UCSD-AML1 (cell line): Measurements from ENCODE around the gene MRTFB.

Experiments
- DNase-seq: peaks from one replicate; lab custom pipeline; 2025; ENCODE audit not compliant: unreplicated experiment; lab: John Stamatoyannopoulos, UW

MRTFB gene

DNA sequence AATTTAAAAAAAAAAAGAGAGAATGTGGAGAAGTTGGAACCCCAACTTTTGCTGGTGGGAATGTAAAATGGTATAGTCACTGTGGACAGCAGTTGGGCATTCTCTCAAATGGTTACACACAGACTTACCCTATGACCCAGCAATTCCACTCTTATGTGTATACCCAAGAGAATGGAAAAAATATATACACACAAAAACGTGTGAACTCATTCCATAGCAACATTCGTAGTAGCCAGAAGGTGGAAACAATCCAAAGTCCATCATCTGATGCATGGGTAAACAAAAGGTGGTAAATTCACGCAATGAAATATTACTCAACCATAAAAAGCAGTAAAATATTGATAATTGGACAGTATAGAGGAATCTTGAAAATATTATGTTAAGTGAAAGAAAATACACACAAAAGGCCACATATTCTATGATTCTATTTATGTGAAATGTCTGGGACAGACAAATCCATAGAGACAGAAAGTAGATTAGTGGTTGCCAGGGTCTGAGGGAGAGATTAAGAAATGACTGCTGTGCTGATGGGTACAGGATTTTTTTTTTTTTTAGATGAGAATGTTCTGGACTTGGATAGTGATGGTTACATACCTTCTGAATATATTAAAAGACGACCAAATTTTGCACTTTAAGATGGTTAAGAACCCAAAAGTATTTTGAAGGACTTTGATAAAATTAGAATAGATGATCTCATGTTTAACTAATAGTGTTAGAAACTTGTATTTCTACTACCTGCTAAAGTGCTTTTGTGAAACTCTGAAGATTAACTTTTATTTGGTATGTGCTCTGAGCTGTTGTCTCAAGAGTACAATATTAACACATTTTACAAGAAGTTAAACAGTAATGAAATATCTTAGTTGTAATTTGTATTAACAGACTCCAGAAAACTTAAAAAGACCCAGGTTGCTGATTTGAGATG is 60.9 kb downstream of the MRTFB start:
- DNase-seq = no peak

GRCh38 chr16:14132696-14133048 is 61.6 kb downstream of the MRTFB start:
- no peak for DNase-seq

DNA sequence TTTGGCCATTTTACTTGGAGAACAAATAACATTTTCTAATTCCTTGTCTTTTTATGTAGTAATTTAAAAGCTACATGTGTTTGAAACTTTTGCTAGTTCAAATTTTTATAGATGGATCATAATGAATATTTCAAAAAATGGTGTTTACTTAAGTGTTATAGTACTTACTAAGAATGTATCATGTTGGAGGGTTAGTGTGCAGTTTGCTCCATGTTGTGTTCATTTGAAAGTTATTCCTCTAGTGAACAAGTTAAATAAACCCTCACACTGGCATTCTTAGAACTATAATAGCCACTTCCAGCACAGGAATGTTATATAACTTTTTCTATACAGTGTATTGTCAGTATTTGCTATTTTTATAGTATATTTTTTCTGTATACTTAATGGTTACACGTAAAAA is 62.8 kb downstream of the MRTFB start:
- no peak for DNase-seq

- DNase-seq = no peak
Measured at GRCh38 chr16:14135704-14136103, 64.6 kb downstream of the MRTFB start.

- no peak for DNase-seq
Measured at GRCh38 chr16:14139872-14140271, 68.8 kb downstream of the MRTFB start.

DNA sequence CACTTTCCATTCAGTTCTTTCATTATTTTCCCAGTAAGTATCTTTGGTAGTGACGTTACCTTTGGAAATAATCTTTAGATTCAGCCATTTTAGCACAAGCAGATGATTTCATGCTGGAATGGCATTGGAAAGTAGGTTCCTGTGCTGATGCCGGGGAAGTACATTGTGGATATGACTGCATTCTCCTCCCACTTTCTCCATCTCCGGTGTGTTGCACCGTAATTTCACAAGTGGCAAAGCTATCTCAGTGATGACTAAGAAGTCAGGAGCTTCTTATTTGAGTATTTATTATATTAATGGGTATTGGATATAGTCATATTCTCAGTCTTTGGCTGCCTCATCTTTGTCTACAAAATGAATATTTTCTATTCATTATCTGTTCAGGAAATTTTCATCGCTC is 69.8 kb downstream of the MRTFB start:
- no peak for DNase-seq

DNA sequence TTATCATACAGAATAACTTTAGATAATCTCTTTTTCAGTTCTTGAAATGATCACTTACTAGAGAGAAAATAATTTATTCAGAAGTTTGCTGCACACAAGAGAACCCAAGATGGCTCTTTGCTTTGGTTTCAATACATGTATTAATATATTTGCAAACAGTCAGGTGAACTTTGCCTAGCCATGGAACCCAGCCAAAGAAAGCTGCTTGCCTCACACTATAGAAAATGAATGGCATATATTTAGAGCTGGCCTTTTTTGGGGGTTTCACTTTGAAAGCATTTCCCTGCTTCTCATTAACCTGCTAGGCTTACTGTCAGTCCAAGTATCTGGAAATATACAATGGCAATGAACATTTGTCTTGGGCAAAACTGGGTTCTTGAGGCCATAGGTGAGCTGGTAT is 75.3 kb downstream of the MRTFB start:
- no peak for DNase-seq

- DNase-seq = no peak
Measured at GRCh38 chr16:14148016-14148415, 76.9 kb downstream of the MRTFB start.

GRCh38 chr16:14148569-14148968 is 77.5 kb downstream of the MRTFB start:
- DNase-seq = no peak

- no peak for DNase-seq
Measured at GRCh38 chr16:14150796-14151195, 79.7 kb downstream of the MRTFB start.

DNA sequence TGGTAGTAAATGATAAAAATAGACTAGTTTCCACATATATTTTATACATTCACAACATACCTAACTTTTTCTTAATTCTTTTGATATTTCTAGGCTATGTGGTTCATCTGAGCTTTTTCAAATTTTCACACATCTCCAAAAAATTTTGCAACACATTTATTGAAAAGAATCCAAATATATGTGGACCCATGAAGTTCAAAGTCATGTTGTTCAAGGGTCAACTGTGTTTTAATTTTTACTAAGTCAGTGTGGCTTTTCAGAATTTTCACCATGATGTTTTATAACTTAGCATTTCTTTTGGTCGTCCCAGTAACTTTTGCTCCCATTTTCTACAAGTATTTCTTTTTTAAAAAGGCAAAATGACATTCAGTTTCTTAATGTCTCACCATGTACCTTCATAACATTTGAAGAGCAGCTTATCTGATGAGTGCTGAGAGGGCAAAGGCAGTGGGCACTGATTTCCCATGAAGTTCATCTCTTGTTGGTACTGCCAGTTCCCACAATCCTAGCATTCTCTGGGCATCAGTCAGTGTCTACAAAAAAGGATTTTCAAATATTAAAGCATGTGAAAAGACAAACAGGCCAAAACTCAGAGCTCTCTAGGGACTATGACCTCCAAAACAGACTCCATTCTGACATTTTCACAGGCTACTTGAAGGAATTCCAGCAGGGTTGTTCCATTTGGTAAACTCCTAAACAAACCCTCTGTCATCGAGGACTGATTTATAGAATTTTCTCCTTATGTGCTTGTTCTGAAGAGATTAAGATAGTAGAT is 80.3 kb downstream of the MRTFB start:
- DNase-seq = no peak

DNA sequence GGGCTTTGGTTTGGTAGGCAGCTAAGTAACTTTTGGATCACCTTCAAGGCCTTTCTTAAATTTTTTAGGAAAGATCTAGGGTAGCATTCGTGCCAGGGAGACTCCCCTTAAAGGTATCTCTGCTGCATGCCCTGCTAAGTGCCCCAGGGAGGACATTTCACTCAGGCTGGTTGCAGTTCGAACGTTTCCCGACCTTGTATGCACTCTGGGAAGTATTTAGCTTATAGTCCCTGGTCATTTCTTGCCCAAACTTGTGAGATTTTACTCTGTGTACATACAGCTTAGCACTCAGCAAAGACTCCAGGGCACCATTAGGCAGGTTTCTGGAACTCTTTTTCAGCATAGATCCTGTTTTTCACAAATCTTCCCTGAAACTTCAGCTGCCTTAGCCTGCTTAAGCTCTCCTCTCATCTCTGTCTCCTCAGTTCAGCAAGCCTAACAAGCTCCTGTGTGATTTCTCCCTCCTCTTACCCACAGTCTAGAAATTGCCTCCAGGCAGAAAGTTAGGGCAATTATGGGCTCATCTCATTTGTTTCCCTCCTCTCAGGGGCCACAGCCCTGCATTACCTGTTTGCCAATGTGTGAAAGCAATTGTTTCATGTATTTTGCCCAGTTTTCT is 84.6 kb downstream of the MRTFB start:
- no peak for DNase-seq

- no peak for DNase-seq
Measured at GRCh38 chr16:14164916-14165662, 94.0 kb downstream of the MRTFB start.

GRCh38 chr16:14168146-14168545 is 97.0 kb downstream of the MRTFB start:
- no peak for DNase-seq

- DNase-seq = no peak
Measured at GRCh38 chr16:14172200-14172809, 101.2 kb downstream of the MRTFB start.

- DNase-seq = no peak
Measured at GRCh38 chr16:14175086-14175485, 104.0 kb downstream of the MRTFB start.

DNA sequence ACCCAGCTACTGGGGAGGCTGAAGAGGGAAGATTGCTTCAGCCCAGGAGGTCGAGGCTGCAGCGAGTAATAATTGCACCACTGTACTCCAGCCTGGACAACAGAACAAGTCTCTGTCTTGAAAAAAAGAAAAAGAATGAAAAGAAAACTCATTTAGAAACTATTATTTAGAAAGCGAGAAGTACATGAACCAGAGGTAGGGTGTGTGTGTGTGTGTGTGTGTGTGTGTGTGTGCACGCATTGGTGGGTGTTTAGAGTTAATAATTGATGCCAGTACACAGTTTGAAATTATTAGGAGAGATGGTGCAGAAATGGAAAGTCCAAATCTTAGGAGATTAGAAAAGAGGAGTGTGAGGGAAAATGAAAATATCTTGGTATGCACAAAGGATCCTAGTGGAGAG is 106.6 kb downstream of the MRTFB start:
- no peak for DNase-seq

DNA sequence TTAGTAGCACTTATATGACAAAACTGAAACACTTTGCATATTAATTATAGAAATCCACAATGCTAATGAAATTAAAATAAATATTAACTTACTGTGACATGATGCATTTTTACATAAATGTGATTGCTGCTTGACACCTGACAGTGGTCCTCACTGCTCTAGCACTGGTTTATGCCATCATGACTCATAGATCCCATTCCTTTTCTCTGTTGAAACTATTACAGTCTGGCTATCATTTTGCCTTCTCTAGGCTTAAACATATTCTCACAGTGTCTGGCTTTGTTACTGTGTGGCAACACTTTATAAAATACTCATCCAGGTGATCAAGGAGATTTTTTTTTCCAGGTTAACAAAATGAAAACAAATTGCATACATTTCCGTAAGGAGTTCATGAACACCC is 108.0 kb downstream of the MRTFB start:
- DNase-seq = no peak

DNA sequence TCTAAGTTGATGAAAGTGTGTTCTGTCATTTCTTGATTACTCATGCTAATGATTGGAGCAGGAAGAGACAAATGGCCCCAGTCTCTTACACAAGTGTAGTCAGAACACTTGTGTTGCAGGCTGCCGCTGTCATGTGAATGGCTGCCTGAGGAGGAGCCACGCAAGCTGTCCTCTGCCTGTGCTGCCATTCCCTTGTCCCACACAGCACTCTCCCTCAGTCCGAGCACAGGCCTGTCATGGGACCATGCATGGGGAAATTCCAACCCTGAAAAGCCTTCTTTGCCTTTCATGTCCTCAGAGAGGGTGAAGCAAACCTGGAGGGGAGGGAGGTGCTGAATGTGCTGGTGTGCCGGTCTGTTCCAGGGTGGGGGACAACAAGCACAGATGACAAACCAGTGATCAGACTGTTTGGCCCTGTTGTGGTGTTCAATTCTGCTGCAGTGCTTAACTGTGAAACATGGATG is 109.4 kb downstream of the MRTFB start:
- no peak for DNase-seq

DNA sequence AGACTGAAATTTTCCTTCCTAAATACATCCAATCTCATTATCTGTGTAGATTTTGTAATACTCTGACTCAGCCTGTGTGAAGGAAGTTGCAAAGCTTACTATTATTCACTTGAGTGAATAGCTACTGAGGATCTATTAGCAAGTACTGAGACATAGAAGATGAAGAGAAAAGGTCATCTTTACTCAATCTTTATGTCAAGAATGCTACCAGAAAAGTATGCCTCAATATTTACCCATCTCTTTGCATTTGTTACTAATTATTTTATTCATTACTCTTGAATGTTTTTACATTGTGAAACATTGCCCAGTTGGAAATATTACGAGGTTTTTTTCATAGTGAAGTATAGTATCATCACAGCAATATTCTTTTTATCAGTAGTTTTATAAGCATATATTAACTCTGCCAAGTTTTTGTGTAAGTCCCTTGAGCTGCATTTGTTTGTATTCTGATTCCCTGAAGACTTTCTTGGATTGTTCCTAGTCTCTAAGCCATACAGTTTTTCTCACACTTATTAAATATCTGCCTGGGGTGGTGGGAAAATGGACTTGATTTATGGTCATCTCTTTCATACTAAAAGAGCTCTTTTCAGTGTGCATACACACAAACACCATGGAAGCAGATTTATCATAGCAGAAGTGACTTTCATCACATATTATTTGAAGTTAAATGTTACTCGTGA is 110.4 kb downstream of the MRTFB start:
- no peak for DNase-seq
